ENCODE data around the gene ASF1A. TPM values are rescaled to one million over a fixed set of nuclear protein-coding genes. Genes with fewer than 3 reads are reported as not detected.

Gene ASF1A
- polyA plus RNA-seq, 1 donor from 2014 or later, result 65.6 TPM

GRCh38 chr6:118889163-118889562, 4.8 kb upstream of the ASF1A start:
- Histone ChIP-seq H3F3A (ENCODE audit: insufficient read depth, low read length, poor library complexity, severe bottlenecking) (peaks cover 3% of the 10 kb centered on the region), H4K20me1 (ENCODE audit: insufficient read depth) (no peaks in the 10 kb centered on the region), H3K27me3 (ENCODE audit: insufficient read depth, low read depth, low read length) (no peaks in the 10 kb centered on the region), H3K27ac (ENCODE audit: low read length) (peak overlapping the region; percentile 83), H2AFZ (ENCODE audit: low read depth, low read length) (peak overlapping the region; percentile 46), H3K4me2 (ENCODE audit: low read length) (peak overlapping the region; percentile 38), H3K9me3 (ENCODE audit: low read length) (no peaks in the 10 kb centered on the region), H3K79me2 (replicated peaks; ENCODE audit: insufficient read depth, low read length) (no peaks in the 10 kb centered on the region), H3K9ac (ENCODE audit: low read length) (peak overlapping the region; percentile 47), H3K9me2 (ENCODE audit: insufficient read depth, low read length) (no peaks in the 10 kb centered on the region), H3K36me3 (ENCODE audit: insufficient read depth, low read length) (no peaks in the 10 kb centered on the region), H3K4me3 (ENCODE audit: low read length) (peak overlapping the region; percentile 29)
- TF ChIP-seq EZH2 (IDR thresholded peaks at IDR 0.05; ENCODE audit: borderline replicate concordance, insufficient read depth, low read length, poor library complexity, severe bottlenecking) (no peak), EP300 (conservative IDR thresholded peaks at IDR 0.05; ENCODE audit: poor library complexity, severe bottlenecking) (peak; percentile 67)

GRCh38 chr6:118890997-118891790, 2.8 kb upstream of the ASF1A start:
- no peak overlapping the region for H3K9ac ChIP-seq (ENCODE audit: low read length)
- H3F3A ChIP-seq (ENCODE audit: insufficient read depth, low read length, poor library complexity, severe bottlenecking), result peaks cover 3% of the 10 kb centered on the region
- H4K20me1 ChIP-seq (ENCODE audit: insufficient read depth), result no peaks in the 10 kb centered on the region
- no peak overlapping the region for H3K4me3 ChIP-seq (ENCODE audit: low read length)
- no peak overlapping the region for H2AFZ ChIP-seq (ENCODE audit: low read depth, low read length)
- TF ChIP-seq TAF1 (IDR thresholded peaks at IDR 0.05; ENCODE audit: low read depth), result no peak
- no peaks in the 10 kb centered on the region for H3K36me3 ChIP-seq (ENCODE audit: insufficient read depth, low read length)
- peaks cover 13% of the 10 kb centered on the region for H3K79me2 ChIP-seq (replicated peaks; ENCODE audit: insufficient read depth, low read length)
- H3K9me3 ChIP-seq (ENCODE audit: low read length), result no peaks in the 10 kb centered on the region
- no peak overlapping the region for H3K4me2 ChIP-seq (ENCODE audit: low read length)
- no peak overlapping the region for H3K27ac ChIP-seq (ENCODE audit: low read length)
- no peaks in the 10 kb centered on the region for H3K27me3 ChIP-seq (ENCODE audit: insufficient read depth, low read depth, low read length)
- no peaks in the 10 kb centered on the region for H3K9me2 ChIP-seq (ENCODE audit: insufficient read depth, low read length)

- H3K4me3 ChIP-seq (ENCODE audit: low read length), result peak overlapping the region; percentile 83
- H3K79me2 ChIP-seq (replicated peaks; ENCODE audit: insufficient read depth, low read length), result peaks cover 26% of the 10 kb centered on the region
- peak overlapping the region; percentile 81 for H3K4me2 ChIP-seq (ENCODE audit: low read length)
- peak overlapping the region; percentile 97 for H3K27ac ChIP-seq (ENCODE audit: low read length)
- H3K9ac ChIP-seq (ENCODE audit: low read length), result peak overlapping the region; percentile 89
- no peak overlapping the region for H2AFZ ChIP-seq (ENCODE audit: low read depth, low read length)
- H3K36me3 ChIP-seq (ENCODE audit: insufficient read depth, low read length), result no peaks in the 10 kb centered on the region
- no peaks in the 10 kb centered on the region for H3K9me3 ChIP-seq (ENCODE audit: low read length)
- no peak for TF ChIP-seq MXI1 (conservative IDR thresholded peaks at IDR 0.05; ENCODE audit: poor library complexity, severe bottlenecking)
- no peak for TF ChIP-seq RAD21 (conservative IDR thresholded peaks at IDR 0.05)
- TF ChIP-seq TAF1 (IDR thresholded peaks at IDR 0.05; ENCODE audit: low read depth), result no peak
- TF ChIP-seq CTCF (IDR thresholded peaks at IDR 0.05; ENCODE audit: poor library complexity, severe bottlenecking), result no peak
- TF ChIP-seq EZH2 (IDR thresholded peaks at IDR 0.05; ENCODE audit: borderline replicate concordance, insufficient read depth, low read length, poor library complexity, severe bottlenecking), result no peak
- no peak for TF ChIP-seq EP300 (conservative IDR thresholded peaks at IDR 0.05; ENCODE audit: poor library complexity, severe bottlenecking)
- no peak for TF ChIP-seq POLR2AphosphoS5 (IDR thresholded peaks at IDR 0.05)
- TF ChIP-seq REST (IDR thresholded peaks at IDR 0.05; ENCODE audit: borderline replicate concordance), result no peak
- no peak for TF ChIP-seq SMC3 (conservative IDR thresholded peaks at IDR 0.05; ENCODE audit: poor library complexity)
- H3F3A ChIP-seq (ENCODE audit: insufficient read depth, low read length, poor library complexity, severe bottlenecking), result peaks cover 3% of the 10 kb centered on the region
- no peaks in the 10 kb centered on the region for H4K20me1 ChIP-seq (ENCODE audit: insufficient read depth)
- no peaks in the 10 kb centered on the region for H3K27me3 ChIP-seq (ENCODE audit: insufficient read depth, low read depth, low read length)
- no peaks in the 10 kb centered on the region for H3K9me2 ChIP-seq (ENCODE audit: insufficient read depth, low read length)
Observed at GRCh38 chr6:118892355-118892991, 1.5 kb upstream of the ASF1A start.
